Right lung (tissue), 5 donors: Measurements from ENCODE around the gene EIF1. TPM values are rescaled to one million over a fixed set of nuclear protein-coding genes. Genes with fewer than 3 reads are reported as not detected.
"Not testable (repeated sequence)": the region's sequence is repeated elsewhere in the genome, so short reads cannot be mapped to it uniquely, and the experiment has no call there.

Source experiments
- DNase-seq, 2 donors: peaks; one replicate each; pipeline ENCODE4 v3.0.0-alpha.2; 2013
- polyA plus RNA-seq, 5 donors: library from polyadenylated mRNA; unstranded; fragments of 120-200 nt; gene quantifications; one replicate each; pipeline versions ENCODE4 v1.2.1 to v1.2.3, GENCODE V29; 2013; ENCODE audit warnings: inconsistent platforms in 1 of 5, low replicate concordance in 1 of 5; ENCODE audit not compliant: insufficient read length in 5 of 5, insufficient read depth in 1 of 5

EIF1 gene
- polyA plus RNA-seq, 5 donors, result 648 to 772 (median 688) TPM

- DNase-seq, result not testable (repeated sequence)
These were observed 13.3 kb upstream of the EIF1 start for GRCh38 chr17:41675157-41676057.

- no peak for DNase-seq
These were observed 12.6 kb upstream of the EIF1 start for GRCh38 chr17:41676058-41676419.

- DNase-seq, result no peak
These were observed 10.2 kb upstream of the EIF1 start for GRCh38 chr17:41678411-41678906.

- no peak for DNase-seq
These were observed 9.6 kb upstream of the EIF1 start for GRCh38 chr17:41678907-41679739.

- no peak for DNase-seq
These were observed 8.8 kb upstream of the EIF1 start for GRCh38 chr17:41679740-41680425.

GRCh38 chr17:41680426-41681040 lies 8.2 kb upstream of the EIF1 start:
- DNase-seq, result no peak

GRCh38 chr17:41681776-41682175 lies 6.9 kb upstream of the EIF1 start:
- DNase-seq, result no peak

GRCh38 chr17:41682631-41683030 lies 6.1 kb upstream of the EIF1 start:
- DNase-seq, result no peak

GRCh38 chr17:41683441-41684007 lies 5.2 kb upstream of the EIF1 start:
- no peak for DNase-seq

GRCh38 chr17:41684035-41684434 lies 4.7 kb upstream of the EIF1 start:
- DNase-seq, result no peak

GRCh38 chr17:41685753-41686152 lies 2.9 kb upstream of the EIF1 start:
- not testable (repeated sequence) for DNase-seq

- no peak for DNase-seq
These were observed 2.4 kb upstream of the EIF1 start for GRCh38 chr17:41686281-41686680.

GRCh38 chr17:41687828-41688640 lies 651 bp upstream of the EIF1 start:
- peak in 1 of 2 donors; percentile 48 for DNase-seq

- DNase-seq, result no peak
These were observed 1.0 kb downstream of the EIF1 start for GRCh38 chr17:41689497-41690299.

- no peak for DNase-seq
These were observed 1.8 kb downstream of the EIF1 start for GRCh38 chr17:41690497-41690896.

GRCh38 chr17:41691031-41691777 lies 2.5 kb downstream of the EIF1 start:
- DNase-seq, result no peak

- no peak for DNase-seq
These were observed 4.2 kb downstream of the EIF1 start for GRCh38 chr17:41692722-41693521.
